ENCODE measurements around the gene MANSC1.
A peak's percentile ranks its signal among the peaks of the same experiment; 100 is the strongest.

Gene MANSC1

GRCh38 chr12:12349711-12350665 is at the start of gene MANSC1:
MANSC1 (minus strand) TSS chr12:12350242; CDS start chr12:12343314, 6,928 bp downstream.
- FAIRE-seq (no peak), DNase-seq (ENCODE audit: extremely low spot score, insufficient read length, low read depth) (no peak)

DNA sequence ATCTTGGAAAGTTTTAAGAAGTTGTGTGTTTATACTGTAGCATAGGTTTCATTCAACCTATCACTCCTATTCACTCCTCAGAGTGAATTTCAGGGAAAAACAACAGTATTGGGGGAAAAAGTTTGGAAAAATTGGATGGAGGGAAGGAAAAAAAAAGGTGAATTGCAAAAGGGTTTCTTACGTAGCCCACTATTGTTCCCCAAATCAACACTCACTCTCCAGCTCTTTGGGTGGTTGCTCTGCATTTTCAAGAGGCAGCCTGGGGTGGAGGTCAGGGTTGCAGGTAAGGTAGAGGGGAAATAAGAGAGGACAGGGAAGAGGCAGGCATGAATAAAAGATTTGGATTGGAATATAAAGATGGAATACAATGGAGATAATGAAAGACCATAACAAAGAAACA is 49.1 kb upstream of the MANSC1 start:
- DNase-seq (ENCODE audit: extremely low spot score, insufficient read length, low read depth) (no peak), FAIRE-seq (no peak)

DNA sequence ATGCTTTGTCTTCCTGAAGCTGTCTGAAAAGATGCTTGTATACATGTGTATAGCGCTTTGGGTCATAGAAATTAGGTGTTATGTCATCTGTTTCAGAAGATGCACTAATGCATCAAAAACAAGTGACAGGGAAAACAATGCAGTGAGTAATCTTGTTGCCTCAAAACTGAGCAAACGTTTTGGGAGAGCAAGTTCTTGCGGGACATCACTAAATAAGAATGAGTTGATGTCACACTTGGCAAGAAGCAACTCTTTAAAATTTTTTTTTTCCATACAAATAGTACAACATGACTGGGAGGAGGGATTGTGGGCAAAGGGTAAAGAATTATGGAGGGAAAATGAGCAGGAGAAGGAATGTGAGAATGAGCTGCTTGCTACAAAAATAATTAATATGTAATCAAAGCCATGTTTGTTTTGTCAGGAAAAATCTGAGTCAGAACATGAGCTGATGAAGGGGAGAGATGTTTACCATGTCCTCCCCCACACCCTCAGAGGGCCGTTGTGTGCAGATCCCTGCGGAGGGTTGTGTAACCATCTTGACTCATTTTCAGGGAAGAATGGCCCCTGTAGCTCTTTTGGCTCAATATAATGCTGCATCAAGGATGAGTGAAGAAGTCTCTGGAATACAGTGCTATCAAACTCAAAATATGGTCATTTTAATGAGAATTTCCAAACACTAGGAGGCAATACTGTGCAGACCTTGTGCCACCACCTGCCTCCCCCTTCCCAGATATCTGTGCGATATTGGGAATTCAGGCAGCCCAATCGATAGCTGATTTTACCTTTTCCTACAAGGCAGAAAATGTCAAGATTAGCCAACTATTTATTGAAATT is 48.2 kb upstream of the MANSC1 start:
- DNase-seq (ENCODE audit: extremely low spot score, insufficient read length, low read depth) = no peak
- no peak for FAIRE-seq

DNA sequence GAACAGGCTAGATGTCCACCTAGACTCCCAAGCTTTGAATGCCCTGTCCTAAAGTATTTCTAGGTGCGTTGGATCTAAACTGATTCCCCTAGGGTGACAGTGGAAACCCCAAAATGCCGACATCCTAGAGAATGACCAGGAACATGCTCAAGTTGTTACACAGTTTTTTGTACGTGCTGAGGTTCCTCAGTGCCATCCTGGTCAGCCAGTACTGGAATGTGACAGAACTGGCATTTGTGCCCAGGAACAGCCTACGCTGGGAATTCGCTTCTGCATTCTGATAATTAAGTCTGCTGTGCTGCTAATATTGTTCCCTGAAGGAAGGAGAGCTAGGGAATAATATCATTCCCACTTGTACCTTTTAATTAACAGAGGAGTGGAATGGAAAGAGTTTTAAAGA is 47.1 kb upstream of the MANSC1 start:
- no peak for DNase-seq (ENCODE audit: extremely low spot score, insufficient read length, low read depth)
- no peak for FAIRE-seq

GRCh38 chr12:12396694-12397093 is 46.7 kb upstream of the MANSC1 start:
- FAIRE-seq (no peak), DNase-seq (ENCODE audit: extremely low spot score, insufficient read length, low read depth) (no peak)

GRCh38 chr12:12393171-12393570 is 43.1 kb upstream of the MANSC1 start:
- DNase-seq (ENCODE audit: extremely low spot score, insufficient read length, low read depth) (no peak), FAIRE-seq (no peak)

DNA sequence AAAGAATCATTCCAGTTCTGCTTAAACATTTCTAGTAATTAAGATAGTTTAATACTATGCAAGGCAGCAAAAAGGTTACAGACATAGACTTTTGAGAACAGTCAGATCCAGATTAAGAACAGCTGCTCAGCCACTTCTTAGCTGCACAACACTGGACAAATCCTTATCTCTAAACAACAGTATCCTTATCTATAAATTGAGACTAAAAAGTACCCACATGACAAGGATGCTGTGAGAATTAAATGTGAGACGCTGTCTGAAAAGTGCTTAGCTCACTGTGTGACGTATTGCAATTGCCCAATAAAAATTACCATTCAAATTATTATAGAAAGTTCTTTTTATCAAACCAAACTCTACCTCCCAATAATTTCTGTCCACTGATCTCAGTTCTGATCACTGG is 42.4 kb upstream of the MANSC1 start:
- FAIRE-seq = no peak

DNA sequence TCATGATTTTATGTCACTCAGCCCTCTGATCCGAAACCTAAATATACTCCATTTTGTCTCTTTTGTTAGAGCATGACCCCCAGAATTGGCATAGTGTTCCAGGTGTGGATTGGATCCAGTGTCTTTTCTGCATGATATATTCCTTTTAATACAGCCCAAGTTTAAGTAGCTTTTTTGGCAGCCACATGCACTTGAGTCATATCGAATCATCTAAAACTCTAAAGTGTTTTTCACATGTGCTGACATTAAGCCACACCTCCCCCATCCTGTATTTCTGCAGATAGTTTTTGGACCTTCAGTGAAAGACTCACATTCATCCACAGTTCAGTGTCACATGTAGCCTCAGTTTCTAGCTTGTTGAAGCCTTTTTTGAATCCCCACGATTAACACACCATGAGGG is 37.5 kb upstream of the MANSC1 start:
- no peak for FAIRE-seq
- no peak for DNase-seq (ENCODE audit: extremely low spot score, insufficient read length, low read depth)

More for the DNA sequence above, 42.4 kb upstream of the MANSC1 start:
- no peak for DNase-seq (ENCODE audit: extremely low spot score, insufficient read length, low read depth)

DNA sequence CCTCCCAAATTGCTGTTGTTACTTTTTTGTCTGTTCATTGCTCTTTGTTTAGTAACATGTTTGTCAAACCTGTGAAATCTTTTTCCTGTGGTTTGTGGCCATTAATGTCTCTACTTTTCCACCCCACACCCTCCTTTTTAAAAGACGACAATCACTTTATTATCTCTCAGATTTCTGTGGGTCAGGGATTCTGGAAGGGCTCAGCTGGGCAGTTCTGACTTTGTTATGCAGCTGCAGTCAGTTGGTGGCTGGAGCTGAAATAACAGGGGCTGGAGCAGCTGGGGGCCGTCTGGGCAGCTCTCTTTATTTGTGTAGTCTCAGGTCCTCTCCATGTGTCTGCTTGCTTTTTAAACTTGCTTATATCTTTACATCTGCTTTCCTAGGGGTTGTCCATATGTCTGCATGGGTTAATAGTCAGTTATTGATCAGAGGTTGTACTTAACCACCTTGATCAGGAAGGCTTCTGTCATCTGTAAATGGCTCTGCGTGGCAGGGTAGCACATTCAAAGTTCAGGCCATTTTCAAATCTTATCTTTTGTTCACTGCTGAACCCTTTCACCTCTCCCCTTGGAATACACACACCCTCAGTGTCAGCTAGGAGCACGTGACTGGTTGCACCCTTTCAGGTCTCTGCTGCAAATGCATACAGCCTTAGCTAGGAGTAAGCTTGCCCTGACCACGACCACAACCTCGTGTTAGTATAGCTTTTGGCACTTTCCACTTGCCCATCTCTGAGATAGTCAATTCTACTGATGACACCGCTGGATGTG is 34.7 kb upstream of the MANSC1 start:
- DNase-seq (ENCODE audit: extremely low spot score, insufficient read length, low read depth) (no peak), FAIRE-seq (peak; percentile 52)

DNA sequence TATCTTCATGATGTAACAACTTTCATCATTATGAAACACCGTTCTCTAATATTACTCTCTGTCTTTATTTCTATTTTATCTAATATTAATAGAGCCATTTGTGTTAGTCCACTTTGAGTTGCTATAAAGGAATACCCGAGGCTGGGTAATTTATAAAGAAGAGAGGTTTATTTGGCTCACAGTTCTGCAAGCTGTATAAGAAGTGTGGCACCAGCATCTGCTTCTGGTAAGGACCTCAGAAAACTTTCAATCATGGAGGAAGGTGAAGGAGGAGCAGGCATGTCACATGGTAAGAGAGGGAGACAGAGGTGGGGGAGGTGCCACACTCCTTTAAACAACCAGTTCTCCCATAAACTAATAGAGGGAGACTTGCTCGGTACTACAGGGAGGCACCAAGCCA is 31.9 kb upstream of the MANSC1 start:
- no peak for DNase-seq (ENCODE audit: extremely low spot score, insufficient read length, low read depth)
- no peak for FAIRE-seq

GRCh38 chr12:12380949-12381593 is 31.0 kb upstream of the MANSC1 start:
- DNase-seq (ENCODE audit: extremely low spot score, insufficient read length, low read depth) (no peak), FAIRE-seq (no peak)

DNA sequence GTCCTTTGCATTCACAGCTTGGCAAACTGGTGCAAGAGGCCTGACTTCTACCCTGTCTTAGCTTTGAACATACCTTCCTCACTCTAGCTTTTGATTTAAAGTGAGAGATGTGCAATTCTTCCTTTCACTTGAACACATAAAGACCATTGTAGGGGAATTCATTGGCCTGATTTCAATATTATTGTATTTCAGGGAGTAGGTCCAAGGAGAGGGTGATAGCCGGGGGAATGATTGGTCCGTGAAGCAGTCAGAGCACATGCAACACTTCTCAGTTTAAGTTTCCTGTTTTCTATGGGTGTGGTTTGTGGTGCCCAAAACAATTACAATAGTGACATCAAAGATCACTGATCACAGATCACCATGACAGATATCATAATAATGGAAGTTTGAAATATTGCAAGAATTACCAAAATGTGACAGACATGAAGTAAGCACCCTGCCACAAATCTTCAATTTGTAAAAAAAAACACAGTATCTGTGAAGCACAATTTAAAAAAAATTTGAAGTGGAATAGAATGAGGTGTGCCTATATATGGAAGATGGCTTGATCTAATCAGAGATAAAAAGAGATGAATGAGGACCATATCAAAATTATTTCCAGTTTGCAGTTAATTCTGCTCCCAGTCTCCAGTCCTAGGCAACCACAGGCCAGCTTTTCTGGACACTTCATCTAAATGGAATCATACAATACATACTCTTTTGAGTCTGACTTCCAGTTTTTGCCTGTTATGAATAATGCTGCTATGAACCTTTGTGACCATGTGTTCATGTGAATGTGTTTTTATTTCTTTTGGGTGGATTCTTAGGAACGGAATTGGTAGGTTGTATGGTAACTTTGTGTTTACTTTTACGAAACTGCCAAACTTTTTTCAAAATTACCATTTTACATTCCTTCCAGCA is 30.0 kb upstream of the MANSC1 start:
- DNase-seq (ENCODE audit: extremely low spot score, insufficient read length, low read depth) = no peak
- FAIRE-seq = peak; percentile 79

DNA sequence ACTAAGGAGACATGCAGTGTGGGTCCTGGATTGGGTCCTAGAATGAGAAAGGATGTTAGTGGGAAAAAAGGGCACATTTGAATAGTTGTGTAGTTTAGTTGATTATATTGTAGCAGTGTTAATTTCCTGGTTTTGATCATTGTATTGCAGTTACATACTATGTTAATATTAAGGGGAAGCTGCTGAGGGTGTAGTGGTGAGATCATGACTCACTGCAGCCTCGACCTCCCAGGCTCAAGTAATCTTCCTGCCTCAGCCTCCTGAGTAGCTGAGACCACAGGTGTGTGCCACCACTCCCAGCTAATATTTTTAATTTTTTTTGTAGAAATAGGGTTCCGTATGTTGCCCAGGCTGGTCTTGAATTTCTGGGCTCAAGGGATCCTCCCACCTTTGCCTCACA is 28.6 kb upstream of the MANSC1 start:
- no peak for FAIRE-seq
- DNase-seq (ENCODE audit: extremely low spot score, insufficient read length, low read depth) = no peak

DNA sequence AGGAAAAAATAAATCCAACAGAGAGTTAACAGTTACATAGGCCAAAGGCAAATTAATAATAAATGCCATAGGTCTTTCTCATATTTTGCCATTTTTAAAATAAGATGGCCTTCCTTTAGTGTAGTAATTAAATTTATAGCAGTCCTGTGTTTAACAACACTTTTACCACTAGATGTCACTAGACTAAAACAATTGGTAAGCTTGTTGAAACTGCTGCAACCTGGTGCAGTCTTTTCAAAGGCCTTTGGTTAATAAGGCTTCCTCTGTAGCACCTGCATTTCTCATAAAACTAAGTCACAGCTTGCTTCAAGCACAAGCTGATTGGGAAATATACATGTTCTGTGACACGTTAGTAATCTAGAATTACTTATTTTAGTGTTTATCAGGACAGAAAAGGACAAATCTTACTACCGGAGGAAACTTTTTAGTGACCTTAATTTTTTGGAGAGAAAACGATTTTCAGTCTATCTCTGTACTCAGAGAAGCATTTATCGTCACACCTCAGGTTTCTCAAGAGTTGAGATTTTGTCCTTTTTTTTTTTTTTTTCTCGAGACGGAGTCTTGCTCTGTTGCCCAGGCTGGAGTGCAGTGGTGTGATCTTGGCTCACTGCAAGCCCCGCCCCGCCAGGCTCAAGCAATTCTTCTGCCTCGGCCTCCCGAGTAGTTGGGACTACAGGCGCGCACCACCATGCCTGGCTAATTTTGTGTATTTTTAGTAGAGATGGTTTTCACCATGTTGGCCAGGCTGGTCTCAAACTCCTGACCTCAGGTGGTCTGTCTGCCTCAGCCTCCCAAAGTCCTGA is 26.8 kb upstream of the MANSC1 start:
- DNase-seq (ENCODE audit: extremely low spot score, insufficient read length, low read depth) = peak; percentile 60
- FAIRE-seq = peak; percentile 84

GRCh38 chr12:12372946-12373722 is 23.1 kb upstream of the MANSC1 start:
- no peak for DNase-seq (ENCODE audit: extremely low spot score, insufficient read length, low read depth)
- no peak for FAIRE-seq

DNA sequence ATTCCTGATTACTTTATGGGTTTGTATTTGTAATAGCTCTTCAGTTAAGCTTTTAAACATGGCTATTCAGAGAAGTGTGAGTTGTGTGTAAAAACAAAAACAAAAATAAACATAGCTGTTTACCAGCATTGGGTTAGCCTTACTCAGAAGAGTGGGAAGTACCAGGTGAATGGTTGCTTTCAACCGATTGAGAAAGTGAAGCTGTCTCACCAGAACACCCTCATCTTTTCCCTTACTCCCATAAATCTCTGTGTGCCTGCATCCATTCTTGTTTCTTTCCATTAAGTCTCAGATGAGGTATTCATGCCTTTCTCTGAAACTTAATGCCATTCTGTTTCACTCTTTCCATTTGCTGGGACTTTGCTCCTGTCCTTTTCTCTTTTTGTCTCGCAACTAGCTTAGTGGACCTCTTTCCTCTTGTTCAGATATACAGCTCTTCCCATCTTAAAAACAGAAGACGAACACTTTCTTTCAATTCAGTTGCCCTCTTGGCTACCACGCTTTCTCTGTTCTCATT is 17.5 kb upstream of the MANSC1 start:
- DNase-seq (ENCODE audit: extremely low spot score, insufficient read length, low read depth) = no peak
- peak; percentile 9 for FAIRE-seq

All from GM18507 (cell line).